ENCODE measurements around the gene PKD1.

- TF ChIP-seq CTCF (IDR thresholded peaks at IDR 0.05 in 2 of 3, conservative IDR thresholded peaks at IDR 0.05 in 1 of 3; ENCODE audit: borderline replicate concordance in 1 of 3, insufficient read depth in 1 of 3, low read depth in 2 of 3, low read length in 2 of 3) (no peak), SP1 (IDR thresholded peaks at IDR 0.05; ENCODE audit: low read depth) (no peak), TCF7L2 (IDR thresholded peaks at IDR 0.05; ENCODE audit: borderline replicate concordance, extremely low read depth, insufficient read depth, insufficient read length) (no peak), REST (IDR thresholded peaks at IDR 0.05; ENCODE audit: low read depth) (no peak), RAD21 (IDR thresholded peaks at IDR 0.05; ENCODE audit: low read depth) (no peak), POLR2AphosphoS5 (IDR thresholded peaks at IDR 0.05; ENCODE audit: low read depth, low read length) (no peak), ZNF274 (IDR thresholded peaks at IDR 0.05; ENCODE audit: low read depth, low read length) (no peak), EZH2phosphoT487 (IDR thresholded peaks at IDR 0.05; ENCODE audit: borderline replicate concordance) (no peak), JUND (IDR thresholded peaks at IDR 0.05) (no peak), EZH2 (IDR thresholded peaks at IDR 0.05) (no peak), SIN3A (IDR thresholded peaks at IDR 0.05; ENCODE audit: low read depth) (no peak), POLR2A (IDR thresholded peaks at IDR 0.05; ENCODE audit: borderline replicate concordance, extremely low read depth, insufficient read depth, insufficient read length) (no peak)
- TF ChIP-seq, protein P1, sequence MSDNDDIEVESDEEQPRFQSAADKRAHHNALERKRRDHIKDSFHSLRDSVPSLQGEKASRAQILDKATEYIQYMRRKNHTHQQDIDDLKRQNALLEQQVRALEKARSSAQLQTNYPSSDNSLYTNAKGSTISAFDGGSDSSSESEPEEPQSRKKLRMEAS (IDR thresholded peaks at IDR 0.05) = no peak
These were observed 91.2 kb downstream of the PKD1 start for GRCh38 chr16:2044541-2044940.

All from HCT116 (cell line).